Breast epithelium (tissue), 4 donors: ENCODE data around the gene IFI16. TPM values are rescaled to one million over a fixed set of nuclear protein-coding genes. Genes with fewer than 3 reads are reported as not detected.
"Not testable (repeated sequence)": the region's sequence is repeated elsewhere in the genome, so short reads cannot be mapped to it uniquely, and the experiment has no call there.

Source experiments
- DNase-seq, 2 donors: peaks; one replicate each; pipeline ENCODE4 v3.0.0-alpha.2; 2019; ENCODE audit warnings: low spot score in 2 of 2
- H3K27ac ChIP-seq, 2 donors: fragments of 200-600 bp; sonication (generic) in 1 of 2; one replicate each; pipeline ENCODE4 v1.5.1; 2016 to 2019; ENCODE audit warnings: mild to moderate bottlenecking in 1 of 2
- H3K27me3 ChIP-seq, 2 donors: fragments of 200-600 bp; sonication (generic) in 1 of 2; one replicate each; pipeline versions ENCODE4 v1.5.1 to v1.6.0; 2017 to 2019; ENCODE audit warnings: control low read depth in 1 of 2, mild to moderate bottlenecking in 1 of 2
- H3K36me3 ChIP-seq: fragments of 200-600 bp; one replicate; pipeline ENCODE4 v1.5.1; 2019
- H3K4me1 ChIP-seq, 2 donors: fragments of 200-600 bp; sonication (generic); one replicate each; pipeline ENCODE4 v1.5.1; 2016 to 2019; ENCODE audit warnings: control low read depth in 1 of 2
- H3K4me3 ChIP-seq, 3 donors: fragments of 200-600 bp; sonication (generic); 1 replicate in 2 of 3; 2 replicates in 1 of 3; pipeline ENCODE4 v1.5.1; 2016 to 2019; ENCODE audit warnings: mild to moderate bottlenecking in 3 of 3, moderate library complexity in 2 of 3
- H3K9me3 ChIP-seq, 2 donors: fragments of 200-600 bp; sonication (generic) in 1 of 2; one replicate each; pipeline ENCODE4 v1.5.1; 2016 to 2019; ENCODE audit warnings: control low read depth in 1 of 2
- POLR2A ChIP-seq: fragments of 450-650 bp; IDR thresholded peaks from one replicate; pipeline ENCODE4 v1.6.1; 2016; ENCODE audit warnings: antibody characterized with exemption, mild to moderate bottlenecking, moderate library complexity
- POLR2AphosphoS5 ChIP-seq, 3 donors: sonication (generic); formaldehyde crosslinking; IDR thresholded peaks; one replicate each; pipeline ENCODE4 v1.6.1; 2017; ENCODE audit warnings: antibody characterized with exemption in 3 of 3
- intact Hi-C: fragments of 100-400 bp; cut with DNase I; formaldehyde crosslinking; loops from one replicate; pipeline ENCODE4 v1.15.1; 2023; ENCODE audit warnings: low total_unique reads
- total RNA-seq, 3 donors: library from RNA; depleted of rRNA; stranded (reverse); fragments of >200 nt; gene quantifications; one replicate each; pipeline ENCODE4 v1.1.0, GENCODE V29; 2016
- TF ChIP-seq, protein P1 (sequence below), 3 donors: fragments of 450-650 bp; IDR thresholded peaks; one replicate each; pipeline ENCODE4 v1.5.1; 2016 to 2017; ENCODE audit warnings: antibody characterized with exemption in 3 of 3, mild to moderate bottlenecking in 3 of 3, moderate library complexity in 3 of 3

Gene IFI16
- total RNA-seq, 3 donors from 2014 or later, result 96.2 to 132 (median 109) TPM

DNA sequence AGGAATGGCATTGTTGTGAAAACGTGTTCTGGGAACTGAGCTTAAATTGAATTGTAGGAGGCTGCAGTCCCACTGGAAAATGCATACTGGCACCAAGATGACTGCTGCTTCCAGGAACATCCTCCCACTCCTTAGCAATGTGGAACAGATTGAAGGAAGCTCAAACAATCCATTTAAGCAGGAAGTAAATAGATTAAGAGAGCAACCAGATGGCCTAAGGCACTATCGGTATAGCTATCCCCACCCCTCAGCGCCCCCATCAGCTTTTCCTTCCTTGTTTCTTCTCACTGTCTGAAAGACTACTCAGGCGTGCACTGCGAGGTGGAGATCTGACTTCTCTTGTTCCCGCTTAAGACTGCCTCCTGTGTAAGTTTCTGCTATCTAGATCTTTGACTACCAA is 4.0 kb upstream of the IFI16 start:
- H3K27me3 ChIP-seq, result no peaks in the 10 kb centered on the region
- TF ChIP-seq POLR2AphosphoS5 (IDR thresholded peaks at IDR 0.05) (no peak), POLR2A (no peak)
- TF ChIP-seq, protein P1, sequence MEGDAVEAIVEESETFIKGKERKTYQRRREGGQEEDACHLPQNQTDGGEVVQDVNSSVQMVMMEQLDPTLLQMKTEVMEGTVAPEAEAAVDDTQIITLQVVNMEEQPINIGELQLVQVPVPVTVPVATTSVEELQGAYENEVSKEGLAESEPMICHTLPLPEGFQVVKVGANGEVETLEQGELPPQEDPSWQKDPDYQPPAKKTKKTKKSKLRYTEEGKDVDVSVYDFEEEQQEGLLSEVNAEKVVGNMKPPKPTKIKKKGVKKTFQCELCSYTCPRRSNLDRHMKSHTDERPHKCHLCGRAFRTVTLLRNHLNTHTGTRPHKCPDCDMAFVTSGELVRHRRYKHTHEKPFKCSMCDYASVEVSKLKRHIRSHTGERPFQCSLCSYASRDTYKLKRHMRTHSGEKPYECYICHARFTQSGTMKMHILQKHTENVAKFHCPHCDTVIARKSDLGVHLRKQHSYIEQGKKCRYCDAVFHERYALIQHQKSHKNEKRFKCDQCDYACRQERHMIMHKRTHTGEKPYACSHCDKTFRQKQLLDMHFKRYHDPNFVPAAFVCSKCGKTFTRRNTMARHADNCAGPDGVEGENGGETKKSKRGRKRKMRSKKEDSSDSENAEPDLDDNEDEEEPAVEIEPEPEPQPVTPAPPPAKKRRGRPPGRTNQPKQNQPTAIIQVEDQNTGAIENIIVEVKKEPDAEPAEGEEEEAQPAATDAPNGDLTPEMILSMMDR (IDR thresholded peaks at IDR 0.05), result no peak
- no peaks in the 10 kb centered on the region for H3K4me1 ChIP-seq
- no peaks in the 10 kb centered on the region for H3K36me3 ChIP-seq
- intact Hi-C loops, result no loop called here
- no peak for DNase-seq
- peak overlapping the region; percentile 71 to 89 for H3K27ac ChIP-seq
- H3K9me3 ChIP-seq, result no peaks in the 10 kb centered on the region
- peak overlapping the region in 2 of 3 donors; percentile 2 to 47 for H3K4me3 ChIP-seq

DNA sequence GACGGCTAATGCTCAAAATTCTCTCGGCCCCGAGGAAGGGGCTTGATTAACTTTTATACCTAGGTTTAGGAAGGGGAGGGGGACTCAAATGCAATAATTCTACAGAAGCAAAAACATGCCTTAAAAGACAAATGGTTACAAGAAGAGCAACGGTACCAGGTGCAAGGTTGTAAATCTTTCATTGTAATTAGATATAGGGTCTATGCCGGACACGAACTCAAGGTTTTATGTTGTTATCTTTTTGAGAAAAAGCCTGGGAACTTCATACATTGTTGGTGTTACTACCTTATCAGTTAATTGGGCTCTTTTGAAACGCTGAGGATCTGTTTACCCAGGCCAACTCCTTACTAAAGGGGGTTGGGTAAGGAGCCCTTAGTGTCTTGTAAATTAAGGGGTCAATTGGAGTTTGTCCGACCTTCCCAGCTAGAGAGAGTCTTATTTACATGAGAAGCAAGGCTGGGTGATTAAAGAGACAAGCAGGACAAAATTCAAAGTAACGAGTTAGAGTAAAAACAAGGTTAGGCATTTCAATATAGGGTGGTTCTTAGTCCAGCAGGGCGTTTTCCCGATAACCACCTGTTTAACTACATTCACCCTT is 3.4 kb upstream of the IFI16 start:
- H3K36me3 ChIP-seq, intact Hi-C loops, DNase-seq, H3K4me1 ChIP-seq, H3K9me3 ChIP-seq, H3K27me3 ChIP-seq: not testable (repeated sequence)
- H3K27ac ChIP-seq, result peak overlapping the region; percentile 71 to 89
- peak overlapping the region in 1 of 3 donors; percentile 47 for H3K4me3 ChIP-seq

DNA sequence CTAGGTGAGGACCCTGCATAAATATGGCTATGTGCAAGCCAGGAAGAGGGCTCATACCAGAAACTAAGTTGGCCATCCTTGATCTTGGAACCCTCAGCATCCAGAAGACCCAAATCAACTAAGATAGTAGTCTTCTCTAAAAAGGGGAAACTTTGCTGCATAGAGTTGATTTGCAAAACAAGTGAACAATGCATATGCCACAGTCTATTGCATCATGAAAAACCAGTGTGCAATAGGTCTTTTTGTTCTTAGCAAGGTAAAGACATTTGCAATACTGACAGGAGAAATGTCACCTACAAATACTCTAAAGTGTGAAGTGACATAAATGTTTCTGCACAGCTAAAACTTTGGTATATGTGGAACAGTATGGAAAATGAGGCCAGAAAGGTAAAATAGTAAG is 2.0 kb upstream of the IFI16 start:
- TF ChIP-seq POLR2A (no peak), POLR2AphosphoS5 (IDR thresholded peaks at IDR 0.05) (no peak)
- TF ChIP-seq, protein P1 (IDR thresholded peaks at IDR 0.05), result no peak
- Histone ChIP-seq H3K27me3 (no peaks in the 10 kb centered on the region), H3K36me3 (no peaks in the 10 kb centered on the region), H3K27ac (no peak overlapping the region), H3K4me3 (no peak overlapping the region), H3K9me3 (no peaks in the 10 kb centered on the region), H3K4me1 (no peaks in the 10 kb centered on the region)
- intact Hi-C loops, result no loop called here
- DNase-seq, result no peak

DNA sequence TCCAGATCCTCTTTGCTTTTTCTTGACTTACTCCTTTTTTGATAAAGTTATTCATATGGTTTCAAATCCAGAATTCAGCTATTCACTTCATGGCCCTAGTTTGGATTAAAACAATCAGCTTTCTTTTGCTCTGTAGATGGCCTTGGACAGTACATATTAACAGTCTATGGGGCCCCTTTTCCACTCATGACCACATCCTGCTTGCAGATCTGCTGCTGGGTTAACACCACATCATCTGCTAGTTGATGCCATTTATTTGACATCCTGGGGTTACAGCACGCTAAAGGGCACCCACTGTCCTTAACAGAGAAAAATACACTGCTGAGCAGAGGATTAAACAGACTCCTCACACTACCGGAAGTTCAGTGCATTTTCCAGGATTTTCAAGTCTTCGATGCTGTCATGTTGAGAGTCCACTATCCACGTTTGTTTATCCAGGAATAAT is 941 bp upstream of the IFI16 start:
- TF ChIP-seq POLR2A, result no peak
- TF ChIP-seq, protein P1 (IDR thresholded peaks at IDR 0.05), result no peak
- intact Hi-C loops, result no loop called here
- H3K36me3 ChIP-seq, result no peaks in the 10 kb centered on the region
- H3K4me1 ChIP-seq, result no peaks in the 10 kb centered on the region
- H3K9me3 ChIP-seq, result no peaks in the 10 kb centered on the region
- no peaks in the 10 kb centered on the region for H3K27me3 ChIP-seq
- peak overlapping the region; percentile 89 to 92 for H3K27ac ChIP-seq
- no peak for DNase-seq
- H3K4me3 ChIP-seq, result peak overlapping the region in 1 of 3 donors; percentile 69

DNA sequence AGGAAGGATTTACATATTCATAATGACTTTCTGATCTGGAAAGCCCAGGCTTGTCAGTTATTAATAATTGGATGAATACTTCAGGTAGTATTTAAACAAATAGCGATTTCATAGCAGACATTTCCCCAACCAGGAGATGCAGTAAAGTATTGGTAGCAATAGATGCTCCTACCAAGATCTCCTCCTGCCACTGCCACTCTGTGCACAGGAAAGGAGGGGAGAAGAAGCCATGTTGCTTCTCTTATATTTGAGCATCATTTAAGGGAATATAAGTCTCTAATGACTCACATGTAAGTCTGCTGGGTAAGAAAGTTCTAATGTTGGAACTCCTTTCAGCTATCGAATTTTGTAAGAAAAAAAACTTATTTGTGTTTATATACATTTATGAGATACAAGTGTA is 420 bp upstream of the IFI16 start:
- H3K27ac ChIP-seq, result peak overlapping the region; percentile 89 to 92
- intact Hi-C loops, result no loop called here
- H3K4me1 ChIP-seq, result no peaks in the 10 kb centered on the region

More for the DNA sequence above, 420 bp upstream of the IFI16 start:
- no peaks in the 10 kb centered on the region for H3K9me3 ChIP-seq
- DNase-seq, result no peak
- H3K36me3 ChIP-seq, result no peaks in the 10 kb centered on the region
- TF ChIP-seq, protein P1 (IDR thresholded peaks at IDR 0.05), result no peak
- TF ChIP-seq POLR2AphosphoS5 (IDR thresholded peaks at IDR 0.05), result no peak
- TF ChIP-seq POLR2A, result no peak
- H3K27me3 ChIP-seq, result no peaks in the 10 kb centered on the region
- H3K4me3 ChIP-seq, result peak overlapping the region; percentile 55 to 69 (median 62)
